Nephron progenitor cell (in vitro differentiated cells): Measurements from ENCODE around the gene PGGHG.
"Not testable (repeated sequence)": the region's sequence is repeated elsewhere in the genome, so short reads cannot be mapped to it uniquely, and the experiment has no call there.

Experiments
- DNase-seq: peaks from one replicate; pipeline ENCODE4 v3.0.0; 2021
- H3K27ac Mint-ChIP-seq: 2 replicates; pipeline ENCODE4 v1.8.0; 2021; ENCODE audit warnings: mild to moderate bottlenecking, moderate library complexity, mixed read lengths
- H3K27me3 Mint-ChIP-seq: 2 replicates; pipeline ENCODE4 v1.8.0; 2021; ENCODE audit warnings: mild to moderate bottlenecking, low read depth, mixed read lengths; ENCODE audit not compliant: poor library complexity
- H3K36me3 Mint-ChIP-seq: 2 replicates; pipeline ENCODE4 v1.8.0; 2021; ENCODE audit warnings: low read depth, mixed read lengths
- H3K4me1 Mint-ChIP-seq: 2 replicates; pipeline ENCODE4 v1.8.0; 2021; ENCODE audit warnings: mixed read lengths
- H3K4me3 Mint-ChIP-seq: 2 replicates; pipeline ENCODE4 v1.8.0; 2021; ENCODE audit warnings: mild to moderate bottlenecking, moderate library complexity, mixed read lengths
- H3K9me3 Mint-ChIP-seq: 2 replicates; pipeline ENCODE4 v1.8.0; 2021; ENCODE audit warnings: mild to moderate bottlenecking, moderate library complexity, mixed read lengths
- TF ChIP-seq, protein P1 (sequence below): fragments of 200-600 bp; sonication (generic); IDR thresholded peaks from 2 replicates; pipeline ENCODE4 v1.5.0; 2021; ENCODE audit warnings: antibody characterized with exemption

Gene PGGHG

DNA sequence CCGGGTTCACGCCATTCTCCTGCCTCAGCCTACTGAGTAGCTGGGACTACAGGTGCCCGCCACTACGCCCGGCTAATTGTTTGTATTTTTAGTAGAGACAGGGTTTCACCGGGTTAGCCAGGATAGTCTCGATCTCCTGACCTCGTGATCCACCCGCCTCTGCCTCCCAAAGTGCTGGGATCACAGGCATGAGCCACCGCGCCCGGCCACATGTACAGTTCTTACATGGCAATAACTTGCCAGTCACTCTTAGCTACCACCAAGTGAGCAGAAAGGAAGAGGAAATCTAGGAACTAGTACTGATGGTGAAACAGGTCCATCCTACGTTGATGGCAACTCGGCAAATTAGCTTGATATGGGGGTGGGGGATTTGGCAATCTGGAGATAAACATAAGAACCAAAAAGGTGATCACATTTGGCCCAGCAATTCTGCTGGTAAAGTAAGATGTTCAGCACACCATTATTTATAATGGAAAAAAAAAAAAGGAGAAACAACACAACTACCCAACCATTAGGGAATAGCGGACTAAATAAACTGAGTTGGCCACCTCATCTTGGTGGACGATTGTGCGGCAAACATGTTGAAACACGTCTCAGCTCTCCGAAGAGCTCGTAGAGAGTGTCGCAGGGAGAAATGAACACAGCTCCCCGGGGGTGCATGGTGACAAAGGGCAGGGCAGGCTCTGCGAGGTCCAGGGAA is 5.4 kb upstream of the PGGHG start:
- Mint-ChIP-seq H3K27me3 (peaks cover 12% of the 10 kb centered on the region), H3K27ac (peak overlapping the region; percentile 70)

DNA sequence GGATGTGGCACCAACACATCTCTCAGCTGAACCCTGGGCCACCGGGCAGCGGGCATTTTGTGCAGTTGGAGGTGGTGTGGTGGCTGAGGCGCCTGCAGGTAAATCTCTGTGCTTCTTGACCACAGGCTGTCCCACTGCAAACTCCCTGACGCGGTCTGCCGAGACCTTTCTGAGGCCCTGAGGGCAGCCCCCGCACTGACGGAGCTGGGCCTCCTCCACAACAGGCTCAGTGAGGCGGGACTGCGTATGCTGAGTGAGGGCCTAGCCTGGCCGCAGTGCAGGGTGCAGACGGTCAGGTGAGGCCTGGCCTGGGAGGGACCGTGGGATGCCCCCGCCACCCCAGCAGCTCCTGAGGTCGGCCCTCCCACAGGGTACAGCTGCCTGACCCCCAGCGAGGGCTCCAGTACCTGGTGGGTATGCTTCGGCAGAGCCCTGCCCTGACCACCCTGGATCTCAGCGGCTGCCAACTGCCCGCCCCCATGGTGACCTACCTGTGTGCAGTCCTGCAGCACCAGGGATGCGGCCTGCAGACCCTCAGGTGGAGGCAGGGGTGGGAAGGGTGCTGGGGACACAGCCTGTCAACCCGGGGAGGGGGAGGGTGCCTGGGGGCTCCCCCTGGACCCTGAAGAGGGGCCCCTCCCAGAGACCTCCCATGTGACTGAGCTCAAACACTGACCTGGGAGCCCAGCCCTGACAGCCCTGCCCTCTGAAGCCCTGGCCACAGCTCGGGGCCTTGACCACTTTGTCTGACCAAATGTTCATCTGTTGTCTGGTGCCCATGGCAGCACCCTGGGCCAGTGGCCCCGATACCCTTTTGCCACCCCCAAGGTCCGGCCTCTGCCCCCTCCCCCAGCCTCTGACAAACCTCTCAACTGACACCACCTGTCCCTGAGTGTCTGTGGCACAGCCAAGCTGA is 4.6 kb upstream of the PGGHG start:
- Mint-ChIP-seq H3K36me3 (no peaks in the 10 kb centered on the region), H3K27ac (peak overlapping the region; percentile 70), H3K27me3 (peaks cover 12% of the 10 kb centered on the region), H3K4me1 (peaks cover 57% of the 10 kb centered on the region), H3K4me3 (peak overlapping the region; percentile 14), H3K9me3 (no peaks in the 10 kb centered on the region)
- TF ChIP-seq, protein P1, sequence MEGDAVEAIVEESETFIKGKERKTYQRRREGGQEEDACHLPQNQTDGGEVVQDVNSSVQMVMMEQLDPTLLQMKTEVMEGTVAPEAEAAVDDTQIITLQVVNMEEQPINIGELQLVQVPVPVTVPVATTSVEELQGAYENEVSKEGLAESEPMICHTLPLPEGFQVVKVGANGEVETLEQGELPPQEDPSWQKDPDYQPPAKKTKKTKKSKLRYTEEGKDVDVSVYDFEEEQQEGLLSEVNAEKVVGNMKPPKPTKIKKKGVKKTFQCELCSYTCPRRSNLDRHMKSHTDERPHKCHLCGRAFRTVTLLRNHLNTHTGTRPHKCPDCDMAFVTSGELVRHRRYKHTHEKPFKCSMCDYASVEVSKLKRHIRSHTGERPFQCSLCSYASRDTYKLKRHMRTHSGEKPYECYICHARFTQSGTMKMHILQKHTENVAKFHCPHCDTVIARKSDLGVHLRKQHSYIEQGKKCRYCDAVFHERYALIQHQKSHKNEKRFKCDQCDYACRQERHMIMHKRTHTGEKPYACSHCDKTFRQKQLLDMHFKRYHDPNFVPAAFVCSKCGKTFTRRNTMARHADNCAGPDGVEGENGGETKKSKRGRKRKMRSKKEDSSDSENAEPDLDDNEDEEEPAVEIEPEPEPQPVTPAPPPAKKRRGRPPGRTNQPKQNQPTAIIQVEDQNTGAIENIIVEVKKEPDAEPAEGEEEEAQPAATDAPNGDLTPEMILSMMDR = no peak
- DNase-seq = peak; percentile 59

More for the DNA sequence above, 5.4 kb upstream of the PGGHG start:
- peak overlapping the region; percentile 14 for H3K4me3 Mint-ChIP-seq
- TF ChIP-seq, protein P1 = no peak
- peaks cover 60% of the 10 kb centered on the region for H3K4me1 Mint-ChIP-seq
- no peak for DNase-seq
- H3K36me3 Mint-ChIP-seq = no peaks in the 10 kb centered on the region
- H3K9me3 Mint-ChIP-seq = no peaks in the 10 kb centered on the region

DNA sequence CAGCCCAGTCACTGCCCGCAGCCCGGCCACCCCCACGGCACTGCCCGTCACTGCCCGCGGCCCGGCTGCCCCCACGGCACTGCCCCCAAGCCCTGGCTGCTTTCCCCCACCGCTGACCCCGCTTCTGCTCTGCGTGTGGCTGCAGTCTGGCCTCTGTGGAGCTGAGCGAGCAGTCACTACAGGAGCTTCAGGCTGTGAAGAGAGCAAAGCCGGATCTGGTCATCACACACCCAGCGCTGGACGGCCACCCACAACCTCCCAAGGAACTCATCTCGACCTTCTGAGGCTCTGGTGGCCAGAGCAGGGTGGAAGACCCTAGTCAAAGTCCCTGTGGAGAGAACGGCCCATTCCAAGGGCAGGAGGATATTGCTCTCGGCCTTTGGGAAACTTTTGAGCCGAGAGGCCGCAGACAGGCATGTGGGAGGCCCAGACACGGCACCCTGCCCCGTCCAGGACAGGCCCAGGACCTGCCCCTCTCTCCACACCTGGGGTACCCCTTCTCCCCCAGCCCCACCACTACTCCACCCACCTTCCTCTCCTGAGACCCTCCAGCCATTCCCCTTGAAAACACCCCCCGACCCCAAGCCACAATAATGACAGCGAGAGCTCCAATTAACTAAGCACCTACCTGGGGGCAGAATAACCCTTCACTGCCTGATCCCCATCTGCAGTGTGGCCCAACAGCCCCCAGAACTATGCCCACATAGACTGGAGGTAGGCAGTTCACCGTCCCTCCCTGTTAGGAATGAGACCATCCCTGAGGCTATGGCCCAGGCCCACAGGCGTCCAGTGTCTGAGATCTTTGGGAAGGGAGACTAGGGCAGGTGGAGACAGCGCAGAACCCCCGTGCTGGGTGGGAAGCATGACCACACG is 3.7 kb upstream of the PGGHG start:
- DNase-seq = no peak
- no peak overlapping the region for H3K4me3 Mint-ChIP-seq
- H3K9me3 Mint-ChIP-seq = no peaks in the 10 kb centered on the region
- no peaks in the 10 kb centered on the region for H3K36me3 Mint-ChIP-seq
- peak overlapping the region; percentile 90 for H3K27ac Mint-ChIP-seq
- H3K27me3 Mint-ChIP-seq = peaks cover 12% of the 10 kb centered on the region
- TF ChIP-seq, protein P1 = no peak
- H3K4me1 Mint-ChIP-seq = peaks cover 66% of the 10 kb centered on the region

DNA sequence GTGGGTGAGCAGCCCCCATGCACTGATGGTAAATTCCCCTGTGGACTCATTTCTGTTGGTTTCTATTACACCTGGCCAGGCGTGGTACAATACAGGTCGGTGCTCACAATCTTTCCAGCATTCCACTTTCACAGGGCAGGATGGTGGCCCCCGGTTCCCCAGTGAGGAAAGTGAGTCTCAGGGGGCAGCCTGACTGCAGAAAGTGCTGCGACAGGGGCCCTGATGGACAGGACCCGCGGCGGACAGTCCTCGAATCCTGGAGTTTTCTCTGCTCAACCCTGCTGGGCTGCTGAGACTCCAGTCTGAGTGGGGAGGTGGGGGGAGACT is 3.1 kb upstream of the PGGHG start:
- Mint-ChIP-seq H3K27me3 (peaks cover 12% of the 10 kb centered on the region), H3K9me3 (no peaks in the 10 kb centered on the region), H3K27ac (no peak overlapping the region), H3K4me1 (peaks cover 72% of the 10 kb centered on the region), H3K36me3 (no peaks in the 10 kb centered on the region), H3K4me3 (no peak overlapping the region)
- DNase-seq = no peak
- TF ChIP-seq, protein P1 = no peak

DNA sequence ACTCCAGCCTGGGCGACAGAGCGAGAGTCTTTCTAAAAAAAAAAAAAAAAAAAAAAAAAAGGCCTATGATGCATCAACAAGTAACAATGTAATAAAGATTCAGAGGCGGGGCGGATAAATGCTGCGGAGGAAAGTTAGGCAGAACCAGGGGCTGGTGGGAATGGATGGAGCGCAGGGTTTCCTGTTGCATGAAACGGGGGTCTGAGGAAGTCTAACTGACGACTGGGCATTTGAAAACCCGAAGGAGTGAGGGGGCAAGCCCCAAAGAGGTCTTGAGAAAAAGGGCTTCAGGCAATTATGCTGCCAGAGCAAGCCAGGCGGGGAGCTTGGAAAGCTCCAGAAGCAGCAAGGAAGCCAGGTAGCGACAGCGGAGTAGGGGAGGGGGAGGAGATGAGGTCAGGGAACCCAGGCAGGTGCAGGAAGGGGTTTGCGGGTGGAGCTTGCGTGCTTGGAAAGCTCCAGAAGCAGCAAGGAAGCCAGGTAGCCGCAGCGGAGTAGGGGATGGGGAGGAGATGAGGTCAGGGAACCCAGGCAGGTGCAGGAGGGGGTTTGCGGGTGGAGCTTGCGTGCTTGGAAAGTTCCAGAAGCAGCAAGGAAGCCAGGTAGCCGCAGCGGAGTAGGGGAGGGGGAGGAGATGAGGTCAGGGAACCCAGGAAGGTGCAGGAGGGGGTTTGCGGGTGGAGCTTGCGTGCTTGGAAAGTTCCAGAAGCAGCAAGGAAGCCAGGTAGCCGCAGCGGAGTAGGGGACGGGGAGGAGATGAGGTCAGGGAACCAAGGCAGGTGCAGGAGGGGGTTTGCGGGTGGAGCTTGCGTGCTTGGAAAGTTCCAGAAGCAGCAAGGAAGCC is 1.7 kb upstream of the PGGHG start:
- peak overlapping the region; percentile 72 for H3K4me3 Mint-ChIP-seq
- not testable (repeated sequence) for H3K36me3 Mint-ChIP-seq, H3K27ac Mint-ChIP-seq, DNase-seq, H3K9me3 Mint-ChIP-seq
- H3K27me3 Mint-ChIP-seq = peaks cover 12% of the 10 kb centered on the region
- H3K4me1 Mint-ChIP-seq = peaks cover 74% of the 10 kb centered on the region
